D341Med (cell line): ENCODE measurements around the gene CST4.
"Not testable (repeated sequence)": the region's sequence is repeated elsewhere in the genome, so short reads cannot be mapped to it uniquely, and the experiment has no call there.

Experiments
- DNase-seq: peaks from one replicate; pipeline ENCODE4 v3.0.0; 2012; ENCODE audit warnings: low spot score

Gene CST4

GRCh38 chr20:23688684-23689398 is at the start of gene CST4:
Gene CST4, minus strand, starts transcription at chr20:23689038. Its CDS starts 69 bp downstream, at chr20:23688969.
- DNase-seq = not testable (repeated sequence)

GRCh38 chr20:23735391-23735790 is 46.6 kb upstream of the CST4 start:
- not testable (repeated sequence) for DNase-seq

- not testable (repeated sequence) for DNase-seq
Measured at GRCh38 chr20:23734949-23735348, 46.1 kb upstream of the CST4 start.

GRCh38 chr20:23734440-23734839 is 45.6 kb upstream of the CST4 start:
- DNase-seq = not testable (repeated sequence)

GRCh38 chr20:23727016-23727415 is 38.2 kb upstream of the CST4 start:
- no peak for DNase-seq

- no peak for DNase-seq
Measured at GRCh38 chr20:23725102-23725501, 36.3 kb upstream of the CST4 start.

GRCh38 chr20:23723659-23724307 is 34.9 kb upstream of the CST4 start:
- not testable (repeated sequence) for DNase-seq

- DNase-seq = not testable (repeated sequence)
Measured at GRCh38 chr20:23722851-23723250, 34.0 kb upstream of the CST4 start.

GRCh38 chr20:23721962-23722361 is 33.1 kb upstream of the CST4 start:
- no peak for DNase-seq

GRCh38 chr20:23719351-23719750 is 30.5 kb upstream of the CST4 start:
- not testable (repeated sequence) for DNase-seq

GRCh38 chr20:23711778-23712177 is 22.9 kb upstream of the CST4 start:
- not testable (repeated sequence) for DNase-seq

GRCh38 chr20:23710771-23711170 is 21.9 kb upstream of the CST4 start:
- DNase-seq = no peak

- DNase-seq = no peak
Measured at GRCh38 chr20:23705895-23706294, 17.1 kb upstream of the CST4 start.

GRCh38 chr20:23702021-23702420 is 13.2 kb upstream of the CST4 start:
- no peak for DNase-seq

GRCh38 chr20:23700931-23701330 is 12.1 kb upstream of the CST4 start:
- no peak for DNase-seq

- no peak for DNase-seq
Measured at GRCh38 chr20:23697947-23698346, 9.1 kb upstream of the CST4 start.

GRCh38 chr20:23695068-23695395 is 6.2 kb upstream of the CST4 start:
- DNase-seq = not testable (repeated sequence)

GRCh38 chr20:23694178-23695067 is 5.6 kb upstream of the CST4 start:
- not testable (repeated sequence) for DNase-seq

- not testable (repeated sequence) for DNase-seq
Measured at GRCh38 chr20:23692725-23693619, 4.1 kb upstream of the CST4 start.

GRCh38 chr20:23691675-23692074 is 2.8 kb upstream of the CST4 start:
- DNase-seq = no peak

- no peak for DNase-seq
Measured at GRCh38 chr20:23690581-23690980, 1.7 kb upstream of the CST4 start.

- DNase-seq = no peak
Measured at GRCh38 chr20:23689399-23689690, 507 bp upstream of the CST4 start.
